ENCODE measurements around the gene TRIO. TPM values are rescaled to one million over a fixed set of nuclear protein-coding genes. Genes with fewer than 3 reads are reported as not detected.

TRIO gene
- total and polyA plus RNA-seq, 2 of the 8 experiments (the other 6 are each of a cell fraction or from before 2014, with no cell fraction given), result 35.1 to 69.1 TPM

DNA sequence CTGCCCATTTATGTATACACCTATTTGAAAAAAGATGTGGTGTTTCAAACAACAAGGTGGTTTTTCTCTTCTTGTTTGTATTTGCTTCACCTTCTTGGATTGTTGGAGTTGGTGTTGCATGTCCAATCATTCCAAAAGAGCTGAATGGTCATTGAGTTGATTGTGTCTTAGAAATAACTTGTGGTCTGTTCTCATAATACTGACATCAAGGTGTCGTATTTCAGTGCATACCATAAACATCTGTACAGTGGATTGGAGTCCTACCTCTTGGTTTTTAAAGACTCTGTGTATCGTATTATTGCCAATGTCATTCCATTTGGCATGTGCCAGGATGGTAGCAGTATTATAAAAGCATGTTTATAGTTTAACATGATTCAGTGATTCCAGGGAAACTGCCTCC lies 73.2 kb downstream of the TRIO start:
- CTCF ChIA-PET (ENCODE audit: partially characterized antibody), result interaction anchor here (1.4 to 1.8 kb wide), 4 partner anchors 11 to 227 kb away, joined by 3 to 5 read pairs (median 4); no protein-coding TSS in a partner anchor

More for the DNA sequence above, 73.2 kb downstream of the TRIO start:
- no peak for DNase-seq (ENCODE audit: low read depth in 1 of 2, low spot score in 2 of 2)
- Histone ChIP-seq H3K36me3 (ENCODE audit: control insufficient read depth in 2 of 4, insufficient read depth in 4 of 4, low read length in 3 of 4) (no peaks in the 10 kb centered on the region), H3K4ac (replicated peaks; ENCODE audit: insufficient read length, low read depth, low read length) (no peak overlapping the region), H4K8ac (ENCODE audit: extremely low read depth, insufficient read depth, low read length) (no peak overlapping the region), H3K9ac (replicated peaks in 1 of 4; ENCODE audit: extremely low read depth in 1 of 4, low read depth in 3 of 4, low read length in 3 of 4) (no peak overlapping the region), H3K23ac (ENCODE audit: insufficient read length) (no peak overlapping the region), H3K27me3 (replicated peaks in 1 of 4; ENCODE audit: control insufficient read depth in 3 of 4, extremely low read depth in 1 of 4, insufficient read depth in 3 of 4, low read length in 3 of 4) (no peaks in the 10 kb centered on the region), H3K56ac (replicated peaks; ENCODE audit: insufficient read length, low read depth, low read length) (no peak overlapping the region), H3K4me3 (ENCODE audit: extremely low read depth in 1 of 4, insufficient read depth in 2 of 4, low read depth in 3 of 4, low read length in 4 of 4) (no peak overlapping the region), H3K79me2 (ENCODE audit: control insufficient read depth in 1 of 2, insufficient read depth in 2 of 2, low read length in 2 of 2) (peaks cover 5 to 99% of the 10 kb centered on the region in 2 experiments), H3K27ac (ENCODE audit: low read depth, low read length) (no peak overlapping the region), H4K5ac (ENCODE audit: insufficient read length, low read depth, low read length) (no peak overlapping the region), H4K20me1 (replicated peaks in 1 of 2; ENCODE audit: control insufficient read depth in 1 of 2, insufficient read depth in 2 of 2, low read length in 2 of 2) (peaks cover 17 to 19% of the 10 kb centered on the region in 2 experiments), H3K9me3 (ENCODE audit: insufficient read depth in 2 of 2, low read depth in 1 of 2, low read length in 1 of 2) (no peaks in the 10 kb centered on the region), H3K79me1 (ENCODE audit: low read depth, low read length) (peaks cover 4% of the 10 kb centered on the region), H2AK5ac (ENCODE audit: low read depth, low read length) (no peak overlapping the region), H3K14ac (ENCODE audit: insufficient read length) (no peak overlapping the region), H3K4me2 (ENCODE audit: insufficient read depth in 1 of 2, low read depth in 2 of 2, low read length in 2 of 2) (no peak overlapping the region), H3K4me1 (replicated peaks in 1 of 4; ENCODE audit: control insufficient read depth in 3 of 4, insufficient read depth in 4 of 4, low read length in 3 of 4) (peaks cover 2 to 26% (median 17%) of the 10 kb centered on the region in 4 experiments), H2BK12ac (ENCODE audit: low read depth, low read length) (no peak overlapping the region), H3K23me2 (ENCODE audit: low read depth, low read length) (no peaks in the 10 kb centered on the region; the same call in 1 of the 2 replicates), H2BK5ac (ENCODE audit: low read depth, low read length) (no peak overlapping the region), H2BK120ac (replicated peaks; ENCODE audit: low read depth, low read length) (no peak overlapping the region), H2AFZ (ENCODE audit: low read length) (no peak overlapping the region), H3K18ac (ENCODE audit: extremely low read depth, low read length) (no peak overlapping the region), H4K91ac (replicated peaks; ENCODE audit: insufficient read length, low read length) (no peak overlapping the region), H2BK15ac (ENCODE audit: low read length) (no peak overlapping the region), H2BK20ac (ENCODE audit: low read length) (no peak overlapping the region)
- WGBS, 2 experiments (ENCODE audit: extremely low coverage in 1 of 2, insufficient coverage in 1 of 2, insufficient read length in 1 of 2, insufficient replicate concordance in 2 of 2, low coverage in 1 of 2, low lambda C conversion rate in 2 of 2, missing lambda C conversion rate in 1 of 2), result 96% methylated on average over 2 of the region's 2 CpGs; no CpG with 5 or more reads in 1 of the 2 experiments
- POLR2A ChIA-PET (ENCODE audit: partially characterized antibody), result interaction anchor here (0.7 to 0.9 kb wide), 2 partner anchors 18 to 25 kb away, joined by 3 read pairs; no protein-coding TSS in a partner anchor
- no peak for FAIRE-seq
- TF ChIP-seq RFX5 (IDR thresholded peaks at IDR 0.05; ENCODE audit: borderline replicate concordance, low read depth, low read length) (no peak), HDAC6 (IDR thresholded peaks at IDR 0.05; ENCODE audit: low read depth, low read length) (no peak), SP4 (IDR thresholded peaks at IDR 0.05; ENCODE audit: low read length) (no peak), CHD1 (IDR thresholded peaks at IDR 0.05; ENCODE audit: low read depth, low read length) (no peak), PHF8 (conservative IDR thresholded peaks at IDR 0.05; ENCODE audit: low read depth, low read length) (no peak), SIN3A (conservative IDR thresholded peaks at IDR 0.05 in 1 of 2, IDR thresholded peaks at IDR 0.05 in 1 of 2; ENCODE audit: low read depth in 1 of 2, low read length in 2 of 2) (no peak)
- TF ChIP-seq, protein P1, sequence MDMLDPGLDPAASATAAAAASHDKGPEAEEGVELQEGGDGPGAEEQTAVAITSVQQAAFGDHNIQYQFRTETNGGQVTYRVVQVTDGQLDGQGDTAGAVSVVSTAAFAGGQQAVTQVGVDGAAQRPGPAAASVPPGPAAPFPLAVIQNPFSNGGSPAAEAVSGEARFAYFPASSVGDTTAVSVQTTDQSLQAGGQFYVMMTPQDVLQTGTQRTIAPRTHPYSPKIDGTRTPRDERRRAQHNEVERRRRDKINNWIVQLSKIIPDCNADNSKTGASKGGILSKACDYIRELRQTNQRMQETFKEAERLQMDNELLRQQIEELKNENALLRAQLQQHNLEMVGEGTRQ (IDR thresholded peaks at IDR 0.05; ENCODE audit: low read length), result no peak
